ENCODE results near the gene SSBP4.

- TF ChIP-seq POLR2AphosphoS5 (IDR thresholded peaks at IDR 0.05; ENCODE audit: borderline replicate concordance, low read depth, low read length) (no peak), EZH2 (IDR thresholded peaks at IDR 0.05) (no peak)
Measured at GRCh38 chr19:18392926-18393325, 26.3 kb upstream of the SSBP4 start.

Measured in SK-N-MC (cell line).